OCI-LY3 (cell line): ENCODE results near the gene D2HGDH.

Experiments
- H2AFZ ChIP-seq: fragments of 200-600, 300-600 bp; shearing (Covaris generic); 2 replicates; pipeline ENCODE4 v1.6.0; 2014; ENCODE audit warnings: antibody characterized with exemption, low read depth, low read length
- H3K27ac ChIP-seq: fragments of 200-600, 300-600 bp; sonication (generic); 2 replicates; pipeline ENCODE4 v1.5.1; 2014; ENCODE audit warnings: mild to moderate bottlenecking, low read length, moderate library complexity, mixed read lengths
- H3K27me3 ChIP-seq: fragments of 200-600, 300-600 bp; sonication (generic); 2 replicates; pipeline ENCODE4 v1.6.1; 2014; ENCODE audit warnings: low read depth, low read length, mixed read lengths
- H3K36me3 ChIP-seq: fragments of 200-600, 300-600 bp; sonication (generic); replicated peaks from 2 replicates; pipeline ENCODE3; 2014; ENCODE audit warnings: low read depth, low read length, mixed read lengths
- H3K4me1 ChIP-seq: fragments of 300-600, 200-600 bp; sonication (generic); 2 replicates; pipeline ENCODE4 v1.6.1; 2014; ENCODE audit warnings: low read length, mixed read lengths
- H3K4me2 ChIP-seq: fragments of 200-600, 300-600 bp; sonication (generic); 2 replicates; pipeline ENCODE4 v1.6.1; 2014; ENCODE audit warnings: low read length, mixed read lengths
- H3K4me3 ChIP-seq: fragments of 300-600, 200-600 bp; sonication (generic); 2 replicates; pipeline ENCODE4 v1.5.1; 2014; ENCODE audit warnings: antibody characterized with exemption, mild to moderate bottlenecking, low read length, moderate library complexity
- H3K79me2 ChIP-seq: fragments of 300-600, 200-600 bp; shearing (Covaris generic); 2 replicates; pipeline ENCODE4 v1.6.1; 2014; ENCODE audit warnings: mild to moderate bottlenecking, low read length, mixed read lengths
- H3K9ac ChIP-seq: fragments of 300-600, 200-600 bp; shearing (Covaris generic); 2 replicates; pipeline ENCODE4 v1.6.0; 2014; ENCODE audit warnings: mild to moderate bottlenecking, low read length, moderate library complexity
- H3K9me3 ChIP-seq: fragments of 200-600, 300-600 bp; shearing (Covaris generic); 2 replicates; pipeline ENCODE4 v1.6.1; 2014; ENCODE audit warnings: low read length, mixed read lengths; ENCODE audit not compliant: insufficient read depth
- H4K20me1 ChIP-seq: fragments of 200-600, 300-600 bp; sonication (generic); 2 replicates; pipeline ENCODE4 v1.6.1; 2016; ENCODE audit warnings: low read length, mixed read lengths; ENCODE audit not compliant: insufficient read depth
- CTCF ChIP-seq: fragments of 200-600, 300-600 bp; sonication (generic); IDR thresholded peaks from 2 replicates; pipeline ENCODE4 v1.5.1; 2014; ENCODE audit warnings: antibody characterized with exemption, low read length, low read depth
- EZH2phosphoT487 ChIP-seq: fragments of 200-600 bp; shearing (Covaris generic); IDR thresholded peaks from 2 replicates; pipeline ENCODE4 v1.6.1; 2018; ENCODE audit warnings: antibody characterized with exemption, mixed run types, low read depth

D2HGDH gene

GRCh38 chr2:241760301-241760771, 25.9 kb downstream of the D2HGDH start:
- Histone ChIP-seq H3K9ac (no peak overlapping the region), H2AFZ (no peak overlapping the region), H3K4me3 (no peak overlapping the region), H3K79me2 (no peaks in the 10 kb centered on the region), H3K4me1 (no peaks in the 10 kb centered on the region), H3K27ac (no peak overlapping the region), H4K20me1 (no peaks in the 10 kb centered on the region), H3K27me3 (no peaks in the 10 kb centered on the region), H3K9me3 (no peaks in the 10 kb centered on the region), H3K4me2 (no peak overlapping the region), H3K36me3 (peaks cover 19% of the 10 kb centered on the region)
- TF ChIP-seq EZH2phosphoT487 (no peak), CTCF (no peak)

DNA sequence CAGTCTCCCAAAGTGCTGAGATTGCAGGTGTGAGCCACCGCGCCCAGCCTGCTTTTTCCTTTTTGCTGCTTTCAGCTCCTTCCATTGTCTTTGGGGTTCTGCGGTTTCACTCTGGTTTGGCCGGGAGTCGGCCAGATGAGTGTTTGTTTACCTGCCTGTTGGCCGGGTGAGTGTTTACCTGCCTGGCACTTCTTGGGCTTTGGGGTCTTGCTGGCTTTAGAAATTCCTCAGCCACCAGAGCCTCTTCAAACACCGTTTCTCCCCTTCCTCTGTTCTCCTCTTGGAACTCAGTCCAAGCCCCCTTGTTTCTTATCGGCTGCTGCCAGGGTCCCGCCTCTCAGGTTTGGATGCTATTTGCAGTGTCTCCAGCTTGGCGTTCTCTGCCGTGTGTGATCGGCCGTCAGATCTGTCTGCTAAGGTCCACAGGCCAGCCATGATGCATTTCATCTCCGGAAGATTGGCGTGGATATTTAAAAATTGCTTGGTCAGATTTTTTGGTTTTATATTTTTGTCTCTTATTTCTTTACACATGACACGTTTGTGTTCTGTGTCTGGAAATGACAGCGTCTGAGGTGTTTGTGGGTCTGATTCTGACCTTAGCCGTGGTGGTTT, 28.0 kb downstream of the D2HGDH start:
- no peaks in the 10 kb centered on the region for H3K4me1 ChIP-seq
- no peak overlapping the region for H2AFZ ChIP-seq
- no peak overlapping the region for H3K9ac ChIP-seq
- H3K27ac ChIP-seq = no peak overlapping the region
- H3K4me2 ChIP-seq = no peak overlapping the region
- no peaks in the 10 kb centered on the region for H4K20me1 ChIP-seq
- no peak for TF ChIP-seq CTCF
- TF ChIP-seq EZH2phosphoT487 = no peak
- H3K79me2 ChIP-seq = no peaks in the 10 kb centered on the region
- peaks cover 19% of the 10 kb centered on the region for H3K36me3 ChIP-seq
- H3K27me3 ChIP-seq = no peaks in the 10 kb centered on the region
- H3K9me3 ChIP-seq = no peaks in the 10 kb centered on the region
- no peak overlapping the region for H3K4me3 ChIP-seq

GRCh38 chr2:241762933-241763369, 28.5 kb downstream of the D2HGDH start:
- TF ChIP-seq CTCF = no peak
- TF ChIP-seq EZH2phosphoT487 = no peak
- Histone ChIP-seq H3K27me3 (no peaks in the 10 kb centered on the region), H3K27ac (no peak overlapping the region), H3K4me3 (no peak overlapping the region), H3K4me2 (no peak overlapping the region), H3K4me1 (no peaks in the 10 kb centered on the region), H3K36me3 (peaks cover 19% of the 10 kb centered on the region), H3K9me3 (no peaks in the 10 kb centered on the region), H2AFZ (no peak overlapping the region), H4K20me1 (no peaks in the 10 kb centered on the region), H3K9ac (no peak overlapping the region), H3K79me2 (no peaks in the 10 kb centered on the region)

- no peak overlapping the region for H3K4me2 ChIP-seq
- H3K27me3 ChIP-seq = no peaks in the 10 kb centered on the region
- no peak overlapping the region for H3K9ac ChIP-seq
- peaks cover 19% of the 10 kb centered on the region for H3K36me3 ChIP-seq
- no peak overlapping the region for H3K4me3 ChIP-seq
- H3K4me1 ChIP-seq = no peaks in the 10 kb centered on the region
- no peak overlapping the region for H2AFZ ChIP-seq
- H3K79me2 ChIP-seq = no peaks in the 10 kb centered on the region
- no peaks in the 10 kb centered on the region for H3K9me3 ChIP-seq
- no peak overlapping the region for H3K27ac ChIP-seq
- no peaks in the 10 kb centered on the region for H4K20me1 ChIP-seq
- TF ChIP-seq EZH2phosphoT487 (no peak), CTCF (no peak)
Observed at GRCh38 chr2:241763551-241764274, 29.3 kb downstream of the D2HGDH start.
